Measurements from ENCODE around the gene TRIM6. TPM values are rescaled to one million over a fixed set of nuclear protein-coding genes. Genes with fewer than 3 reads are reported as not detected.

Gene TRIM6
- total and polyA plus RNA-seq, 5 donors from 2014 or later, result 0.91 TPM; not detected in 4

DNA sequence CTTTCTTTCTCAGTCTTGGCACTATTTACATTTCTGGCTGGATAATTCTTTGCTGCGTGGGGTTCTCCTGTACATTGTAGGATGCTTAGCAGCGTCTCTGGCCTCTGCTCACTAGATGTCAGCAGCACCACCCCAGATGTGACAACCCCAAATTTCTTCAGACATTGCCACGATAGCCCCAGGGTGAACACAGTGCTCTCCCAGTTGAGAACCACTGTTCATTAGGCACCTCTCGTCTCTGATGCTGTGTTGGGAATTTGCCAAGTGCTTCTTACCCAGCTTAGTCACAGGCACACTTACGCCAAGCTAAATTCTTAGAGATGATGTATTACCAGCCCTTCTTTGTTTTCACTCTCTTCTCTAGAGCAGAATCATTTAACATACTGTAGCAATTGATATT, 9.4 kb downstream of the TRIM6 start:
- Histone ChIP-seq H3K36me3 (ENCODE audit: control insufficient read depth, insufficient read depth, low read length) (no peaks in the 10 kb centered on the region), H3K27me3 (ENCODE audit: control insufficient read depth, insufficient read depth, low read length) (no peaks in the 10 kb centered on the region), H3K27ac (ENCODE audit: insufficient read depth, low read length, poor library complexity, severe bottlenecking) (no peak overlapping the region), H3K4me1 (ENCODE audit: control insufficient read depth, insufficient read depth, low read length, poor library complexity, severe bottlenecking) (no peaks in the 10 kb centered on the region), H3K9me3 (ENCODE audit: control insufficient read depth in 2 of 2, low read length in 2 of 2) (no peaks in the 10 kb centered on the region), H3K4me3 (ENCODE audit: low read depth, low read length) (no peak overlapping the region)
- no peak overlapping the region for H3K4me3 Mint-ChIP-seq
- H3K4me1 Mint-ChIP-seq, result no peaks in the 10 kb centered on the region
- H3K36me3 Mint-ChIP-seq, result no peaks in the 10 kb centered on the region
- no peak overlapping the region for H3K27ac Mint-ChIP-seq
- ATAC-seq (ENCODE audit: low read depth in 2 of 2) (no peak), DNase-seq (peak in 1 of 3 donors; percentile 4)
- no peaks in the 10 kb centered on the region for H3K9me3 Mint-ChIP-seq
- H3K27me3 Mint-ChIP-seq, result peaks cover 7% of the 10 kb centered on the region

DNA sequence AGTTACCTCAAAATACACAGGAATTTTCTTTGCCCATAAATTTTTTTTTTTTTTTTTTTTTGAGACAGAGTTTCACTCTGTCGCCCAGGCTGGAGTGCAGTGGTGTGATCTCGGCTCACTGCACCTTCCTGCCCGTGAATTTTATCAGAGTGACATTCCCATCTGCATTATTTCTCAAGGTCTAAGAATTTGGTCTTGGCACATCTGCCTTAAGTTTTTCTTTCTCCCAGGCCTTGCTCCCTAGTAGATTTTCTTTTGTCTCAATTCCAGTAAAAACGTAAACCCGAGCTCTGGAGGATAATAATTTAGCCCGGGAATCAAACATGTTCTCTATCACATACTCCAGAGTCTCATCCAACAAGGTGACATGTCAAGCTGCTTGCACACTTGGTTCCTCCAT, 12.4 kb downstream of the TRIM6 start:
- Mint-ChIP-seq H3K36me3 (no peaks in the 10 kb centered on the region), H3K4me1 (no peaks in the 10 kb centered on the region), H3K9me3 (no peaks in the 10 kb centered on the region), H3K27me3 (peaks cover 7% of the 10 kb centered on the region), H3K4me3 (no peak overlapping the region), H3K27ac (no peak overlapping the region)
- no peak for DNase-seq
- H3K27me3 ChIP-seq (ENCODE audit: control insufficient read depth, insufficient read depth, low read length), result no peaks in the 10 kb centered on the region
- H3K27ac ChIP-seq (ENCODE audit: insufficient read depth, low read length, poor library complexity, severe bottlenecking), result no peak overlapping the region
- H3K9me3 ChIP-seq (ENCODE audit: control insufficient read depth in 2 of 2, low read length in 2 of 2), result no peaks in the 10 kb centered on the region
- H3K4me1 ChIP-seq (ENCODE audit: control insufficient read depth, insufficient read depth, low read length, poor library complexity, severe bottlenecking), result no peaks in the 10 kb centered on the region
- ATAC-seq (ENCODE audit: low read depth in 2 of 2), result no peak
- H3K36me3 ChIP-seq (ENCODE audit: control insufficient read depth, insufficient read depth, low read length), result no peaks in the 10 kb centered on the region
- H3K4me3 ChIP-seq (ENCODE audit: low read depth, low read length), result no peak overlapping the region

DNA sequence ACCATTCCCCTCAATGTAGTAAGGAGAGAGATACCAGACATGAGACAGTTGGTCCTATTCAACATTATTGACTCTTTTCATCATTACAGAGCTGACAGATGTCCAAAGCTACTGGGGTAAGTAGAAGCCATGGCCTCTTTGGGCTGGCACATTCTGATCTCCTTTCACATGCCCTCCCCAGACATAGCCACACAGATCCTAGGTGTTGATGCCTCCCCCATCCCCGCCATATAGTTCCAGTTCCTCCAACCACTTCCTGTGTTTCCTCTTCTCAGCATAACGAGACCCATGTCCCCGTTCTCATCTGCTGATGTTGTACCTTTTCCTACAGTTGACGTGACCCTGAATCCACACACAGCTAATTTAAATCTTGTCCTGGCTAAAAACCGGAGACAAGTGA, 14.0 kb downstream of the TRIM6 start:
- H3K27me3 ChIP-seq (ENCODE audit: control insufficient read depth, insufficient read depth, low read length), result no peaks in the 10 kb centered on the region
- Mint-ChIP-seq H3K9me3 (no peaks in the 10 kb centered on the region), H3K4me1 (no peaks in the 10 kb centered on the region), H3K36me3 (no peaks in the 10 kb centered on the region), H3K27me3 (peaks cover 7% of the 10 kb centered on the region), H3K27ac (no peak overlapping the region), H3K4me3 (no peak overlapping the region)
- H3K27ac ChIP-seq (ENCODE audit: insufficient read depth, low read length, poor library complexity, severe bottlenecking), result no peak overlapping the region
- H3K4me3 ChIP-seq (ENCODE audit: low read depth, low read length), result no peak overlapping the region
- no peaks in the 10 kb centered on the region for H3K9me3 ChIP-seq (ENCODE audit: control insufficient read depth in 2 of 2, low read length in 2 of 2)
- no peaks in the 10 kb centered on the region for H3K4me1 ChIP-seq (ENCODE audit: control insufficient read depth, insufficient read depth, low read length, poor library complexity, severe bottlenecking)
- ATAC-seq (ENCODE audit: low read depth in 2 of 2) (no peak), DNase-seq (no peak)
- H3K36me3 ChIP-seq (ENCODE audit: control insufficient read depth, insufficient read depth, low read length), result no peaks in the 10 kb centered on the region

DNA sequence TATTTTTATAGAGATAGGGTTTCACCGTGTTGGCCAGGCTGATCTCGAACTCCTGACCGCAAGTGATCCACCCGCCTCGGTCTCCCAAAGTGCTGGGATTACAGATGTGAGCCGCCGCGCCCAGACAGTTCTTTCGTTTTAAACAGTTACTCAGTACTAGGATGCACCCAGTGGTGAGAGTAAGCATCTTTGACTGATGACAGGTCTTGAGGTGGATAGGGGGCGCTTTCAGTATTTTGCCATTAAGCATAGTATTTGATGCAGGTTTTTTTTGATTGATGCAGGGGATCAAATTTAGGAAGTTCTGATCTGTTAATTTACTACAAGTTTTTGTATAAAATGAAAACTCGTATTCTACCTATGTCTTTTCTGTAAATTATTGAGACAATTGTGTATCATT, 15.2 kb downstream of the TRIM6 start:
- Histone ChIP-seq H3K27me3 (ENCODE audit: control insufficient read depth, insufficient read depth, low read length) (no peaks in the 10 kb centered on the region), H3K9me3 (ENCODE audit: control insufficient read depth in 2 of 2, low read length in 2 of 2) (no peaks in the 10 kb centered on the region), H3K4me3 (ENCODE audit: low read depth, low read length) (no peak overlapping the region), H3K4me1 (ENCODE audit: control insufficient read depth, insufficient read depth, low read length, poor library complexity, severe bottlenecking) (no peaks in the 10 kb centered on the region), H3K27ac (ENCODE audit: insufficient read depth, low read length, poor library complexity, severe bottlenecking) (no peak overlapping the region), H3K36me3 (ENCODE audit: control insufficient read depth, insufficient read depth, low read length) (no peaks in the 10 kb centered on the region)
- ATAC-seq (ENCODE audit: low read depth in 2 of 2), result no peak
- H3K27me3 Mint-ChIP-seq, result peaks cover 7% of the 10 kb centered on the region
- no peak overlapping the region for H3K4me3 Mint-ChIP-seq
- H3K36me3 Mint-ChIP-seq, result no peaks in the 10 kb centered on the region
- H3K4me1 Mint-ChIP-seq, result no peaks in the 10 kb centered on the region
- H3K9me3 Mint-ChIP-seq, result no peaks in the 10 kb centered on the region
- no peak overlapping the region for H3K27ac Mint-ChIP-seq
- DNase-seq, result peak in 1 of 3 donors; percentile 18

DNA sequence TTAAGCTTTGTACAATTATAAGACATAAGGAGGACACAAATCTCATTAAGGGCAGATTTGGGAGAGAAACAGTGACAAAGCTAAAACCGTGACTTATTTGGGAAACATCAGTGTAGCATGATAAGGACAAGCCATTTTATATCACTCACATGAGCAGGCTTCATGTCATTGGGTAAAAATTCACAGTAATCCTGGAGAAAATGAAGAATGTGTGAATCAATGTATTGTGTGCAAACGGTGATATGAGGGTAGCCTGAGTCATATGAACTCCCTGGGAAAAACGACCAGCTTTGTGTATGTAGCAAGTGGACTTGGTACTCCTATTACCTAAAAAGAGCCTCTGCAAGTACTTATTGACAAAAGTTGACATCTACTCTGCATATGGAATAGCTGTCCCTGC, 22.4 kb downstream of the TRIM6 start:
- no peaks in the 10 kb centered on the region for H3K9me3 ChIP-seq (ENCODE audit: control insufficient read depth in 2 of 2, low read length in 2 of 2)
- no peak overlapping the region for H3K27ac ChIP-seq (ENCODE audit: insufficient read depth, low read length, poor library complexity, severe bottlenecking)
- H3K9me3 Mint-ChIP-seq, result no peaks in the 10 kb centered on the region
- no peak overlapping the region for H3K27ac Mint-ChIP-seq
- H3K36me3 Mint-ChIP-seq, result no peaks in the 10 kb centered on the region
- H3K4me3 Mint-ChIP-seq, result no peak overlapping the region
- ATAC-seq (ENCODE audit: low read depth in 2 of 2), result no peak
- DNase-seq, result no peak
- H3K27me3 ChIP-seq (ENCODE audit: control insufficient read depth, insufficient read depth, low read length), result no peaks in the 10 kb centered on the region
- peaks cover 4% of the 10 kb centered on the region for H3K4me1 ChIP-seq (ENCODE audit: control insufficient read depth, insufficient read depth, low read length, poor library complexity, severe bottlenecking)
- H3K27me3 Mint-ChIP-seq, result no peaks in the 10 kb centered on the region
- no peaks in the 10 kb centered on the region for H3K36me3 ChIP-seq (ENCODE audit: control insufficient read depth, insufficient read depth, low read length)
- peaks cover 2 to 9% (median 4%) of the 10 kb centered on the region in 4 donors for H3K4me1 Mint-ChIP-seq
- no peak overlapping the region for H3K4me3 ChIP-seq (ENCODE audit: low read depth, low read length)

DNA sequence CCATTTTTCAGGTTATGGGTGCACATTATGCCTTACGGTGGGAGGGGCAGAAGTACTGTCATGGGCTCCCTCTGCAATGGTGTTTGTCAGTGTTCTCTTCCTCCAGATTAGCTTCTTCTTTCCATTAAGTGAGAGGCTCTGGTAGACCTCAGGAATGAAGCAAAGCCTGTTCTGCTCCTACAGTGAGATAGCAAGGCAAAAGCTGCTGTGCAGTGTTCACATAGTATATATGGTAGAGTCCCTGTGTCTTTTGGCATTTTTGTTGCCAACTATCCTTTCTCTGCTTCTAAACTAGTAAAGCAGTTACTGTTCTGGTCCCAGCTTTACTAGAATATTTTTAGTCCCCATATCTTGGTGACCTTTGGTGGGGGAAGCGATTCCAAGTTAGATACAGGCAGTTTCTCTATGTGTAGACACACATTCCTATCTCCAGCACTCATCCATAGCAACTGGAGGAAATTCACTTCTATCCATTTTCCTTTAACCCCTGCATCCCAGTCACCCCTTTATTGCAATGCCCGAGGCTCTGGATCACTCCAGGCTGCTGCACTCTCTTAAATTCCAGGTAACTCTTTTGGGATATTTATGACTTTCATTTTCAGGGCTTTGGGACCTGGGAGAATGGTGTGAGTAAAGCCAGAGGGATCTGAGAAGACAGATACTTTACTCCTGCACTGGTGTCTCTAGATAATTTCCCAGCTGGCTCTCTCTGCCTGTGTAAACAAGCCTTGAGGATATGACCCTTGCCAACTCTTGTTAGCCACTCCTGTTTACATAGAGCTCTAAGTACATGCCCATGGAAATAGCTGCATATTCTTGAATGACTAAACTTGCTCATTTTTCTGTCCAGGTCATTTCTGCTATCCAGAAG, 24.4 kb downstream of the TRIM6 start:
- peaks cover 22% of the 10 kb centered on the region for H3K4me1 ChIP-seq (ENCODE audit: control insufficient read depth, insufficient read depth, low read length, poor library complexity, severe bottlenecking)
- DNase-seq, result no peak
- H3K27me3 ChIP-seq (ENCODE audit: control insufficient read depth, insufficient read depth, low read length), result no peaks in the 10 kb centered on the region
- no peaks in the 10 kb centered on the region for H3K36me3 ChIP-seq (ENCODE audit: control insufficient read depth, insufficient read depth, low read length)
- peak overlapping the region in 2 of 3 donors; percentile 23 to 50 for H3K27ac Mint-ChIP-seq
- no peak overlapping the region for H3K27ac ChIP-seq (ENCODE audit: insufficient read depth, low read length, poor library complexity, severe bottlenecking)
- no peak for ATAC-seq (ENCODE audit: low read depth in 2 of 2)
- no peaks in the 10 kb centered on the region for H3K9me3 Mint-ChIP-seq
- peaks cover 11 to 25% (median 21%) of the 10 kb centered on the region in 4 donors for H3K4me1 Mint-ChIP-seq
- no peak overlapping the region for H3K4me3 Mint-ChIP-seq
- no peaks in the 10 kb centered on the region for H3K9me3 ChIP-seq (ENCODE audit: control insufficient read depth in 2 of 2, low read length in 2 of 2)
- H3K27me3 Mint-ChIP-seq, result no peaks in the 10 kb centered on the region
- H3K4me3 ChIP-seq (ENCODE audit: low read depth, low read length), result no peak overlapping the region
- H3K36me3 Mint-ChIP-seq, result no peaks in the 10 kb centered on the region

DNA sequence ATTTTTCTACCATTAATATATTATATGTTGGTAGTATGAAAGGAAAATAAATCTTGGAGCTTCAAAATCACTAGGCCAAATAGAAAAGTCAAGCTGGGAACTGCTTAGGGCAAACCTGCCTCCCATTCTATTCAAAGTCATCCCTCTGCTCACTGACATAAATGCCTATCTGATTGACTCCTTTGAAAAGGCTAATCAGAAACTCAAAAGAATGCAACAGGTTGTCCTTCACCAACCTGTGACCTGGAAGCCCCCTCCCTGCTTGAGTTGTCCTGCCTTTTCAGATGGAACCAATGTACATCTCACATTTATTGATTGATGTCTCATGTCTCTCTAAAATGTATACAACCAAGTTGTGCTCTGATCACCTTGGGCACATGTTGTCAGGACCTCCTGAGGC, 25.1 kb downstream of the TRIM6 start:
- no peaks in the 10 kb centered on the region for H3K27me3 ChIP-seq (ENCODE audit: control insufficient read depth, insufficient read depth, low read length)
- H3K9me3 ChIP-seq (ENCODE audit: control insufficient read depth in 2 of 2, low read length in 2 of 2), result no peaks in the 10 kb centered on the region
- Mint-ChIP-seq H3K9me3 (no peaks in the 10 kb centered on the region), H3K4me3 (no peak overlapping the region), H3K27ac (no peak overlapping the region), H3K27me3 (no peaks in the 10 kb centered on the region), H3K4me1 (peaks cover 16 to 32% (median 27%) of the 10 kb centered on the region in 4 donors), H3K36me3 (no peaks in the 10 kb centered on the region)
- ATAC-seq (ENCODE audit: low read depth in 2 of 2), result no peak
- peaks cover 27% of the 10 kb centered on the region for H3K4me1 ChIP-seq (ENCODE audit: control insufficient read depth, insufficient read depth, low read length, poor library complexity, severe bottlenecking)
- H3K4me3 ChIP-seq (ENCODE audit: low read depth, low read length), result no peak overlapping the region
- no peak overlapping the region for H3K27ac ChIP-seq (ENCODE audit: insufficient read depth, low read length, poor library complexity, severe bottlenecking)
- no peaks in the 10 kb centered on the region for H3K36me3 ChIP-seq (ENCODE audit: control insufficient read depth, insufficient read depth, low read length)
- DNase-seq, result no peak

DNA sequence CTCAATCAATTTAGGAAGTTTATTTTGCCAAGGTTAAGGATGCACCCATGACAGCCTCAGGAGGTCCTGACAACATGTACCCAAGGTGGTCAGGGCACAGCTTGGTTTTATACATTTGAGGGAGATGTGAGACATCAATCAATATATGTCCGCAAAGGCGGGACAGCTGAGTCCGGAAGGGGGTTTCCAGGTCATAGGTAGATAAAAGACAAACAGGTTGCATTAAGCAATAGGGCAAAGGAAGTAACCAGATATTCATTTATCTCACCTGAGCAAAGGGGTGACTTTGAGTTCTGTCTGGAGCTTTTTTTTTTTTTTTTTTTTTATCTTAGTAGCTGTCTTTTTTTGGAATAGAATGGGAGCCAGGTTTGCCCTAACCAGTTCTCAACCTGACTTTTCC, 26.4 kb downstream of the TRIM6 start:
- Mint-ChIP-seq H3K9me3 (no peaks in the 10 kb centered on the region), H3K4me3 (peak overlapping the region in 3 of 4 donors; percentile 4 to 30 (median 17)), H3K27ac (peak overlapping the region in 2 of 3 donors; percentile 51 to 91), H3K27me3 (no peaks in the 10 kb centered on the region), H3K36me3 (no peaks in the 10 kb centered on the region), H3K4me1 (peaks cover 26 to 44% (median 31%) of the 10 kb centered on the region in 4 donors)
- no peaks in the 10 kb centered on the region for H3K36me3 ChIP-seq (ENCODE audit: control insufficient read depth, insufficient read depth, low read length)
- no peak for DNase-seq
- H3K9me3 ChIP-seq (ENCODE audit: control insufficient read depth in 2 of 2, low read length in 2 of 2), result no peaks in the 10 kb centered on the region
- no peak overlapping the region for H3K4me3 ChIP-seq (ENCODE audit: low read depth, low read length)
- H3K4me1 ChIP-seq (ENCODE audit: control insufficient read depth, insufficient read depth, low read length, poor library complexity, severe bottlenecking), result peaks cover 27% of the 10 kb centered on the region
- ATAC-seq (ENCODE audit: low read depth in 2 of 2), result no peak
- H3K27ac ChIP-seq (ENCODE audit: insufficient read depth, low read length, poor library complexity, severe bottlenecking), result no peak overlapping the region
- no peaks in the 10 kb centered on the region for H3K27me3 ChIP-seq (ENCODE audit: control insufficient read depth, insufficient read depth, low read length)
